Mesenchymal stem cell (in vitro differentiated cells and primary cell): ENCODE data around the gene QDPR. TPM values are rescaled to one million over a fixed set of nuclear protein-coding genes. Genes with fewer than 3 reads are reported as not detected.

Experiments used
- DNase-seq: peaks from one replicate; pipeline ENCODE4 v3.0.0-alpha.2; 2013
- H2AFZ ChIP-seq: one replicate; pipeline ENCODE4 v1.6.1; 2013; ENCODE audit warnings: low read depth, mild to moderate bottlenecking, control low read depth, inconsistent platforms, low read length, moderate library complexity
- H2AK5ac ChIP-seq: 2 replicates; pipeline ENCODE4 v1.6.1; 2013; ENCODE audit warnings: low read length, moderate library complexity, mild to moderate bottlenecking, inconsistent platforms; ENCODE audit not compliant: severe bottlenecking
- H2BK120ac ChIP-seq: one replicate; pipeline ENCODE4 v1.6.1; 2013; ENCODE audit warnings: low read depth, mild to moderate bottlenecking, inconsistent platforms, low read length, moderate library complexity
- H2BK12ac ChIP-seq, 2 experiments: one replicate each; pipeline ENCODE4 v1.6.1; 2013; ENCODE audit warnings: inconsistent platforms in 2 of 2, low read length in 2 of 2, mild to moderate bottlenecking in 2 of 2, moderate library complexity in 2 of 2, control low read depth in 1 of 2
- H2BK15ac ChIP-seq: one replicate; pipeline ENCODE4 v1.6.1; 2013; ENCODE audit warnings: mild to moderate bottlenecking, low read depth, inconsistent platforms; ENCODE audit not compliant: poor library complexity, severe bottlenecking
- H2BK5ac ChIP-seq: 2 replicates; pipeline ENCODE4 v1.6.1; 2013; ENCODE audit warnings: low read depth, mild to moderate bottlenecking, low read length, control low read depth, inconsistent platforms; ENCODE audit not compliant: poor library complexity, severe bottlenecking
- H3K14ac ChIP-seq, 2 experiments: one replicate each; pipeline ENCODE4 v1.6.1; 2013; ENCODE audit warnings: inconsistent platforms in 2 of 2, low read length in 2 of 2, control low read depth in 1 of 2, mild to moderate bottlenecking in 1 of 2, moderate library complexity in 1 of 2
- H3K18ac ChIP-seq, 2 experiments: one replicate each; pipeline ENCODE4 v1.6.1; 2013; ENCODE audit warnings: inconsistent platforms in 2 of 2, low read length in 2 of 2, control low read depth in 1 of 2, low read depth in 1 of 2, mild to moderate bottlenecking in 1 of 2
- H3K23ac ChIP-seq, 2 experiments: one replicate each; pipeline ENCODE4 v1.6.1; 2013; ENCODE audit warnings: inconsistent platforms in 2 of 2, low read length in 2 of 2, mild to moderate bottlenecking in 2 of 2, moderate library complexity in 2 of 2, control low read depth in 1 of 2
- H3K27ac ChIP-seq: 2 replicates; pipeline ENCODE4 v1.5.1; 2013; ENCODE audit warnings: mild to moderate bottlenecking, moderate library complexity, low read length, control low read depth, inconsistent platforms; ENCODE audit not compliant: poor library complexity, severe bottlenecking
- H3K27me3 ChIP-seq, 2 experiments: 2 replicates each; pipeline versions ENCODE4 v1.6.1 to v1.7.0; 2013; ENCODE audit warnings: low read length in 2 of 2, mild to moderate bottlenecking in 2 of 2, moderate library complexity in 2 of 2, control low read depth in 1 of 2, inconsistent platforms in 1 of 2; ENCODE audit not compliant: control insufficient read depth in 1 of 2, insufficient read depth in 1 of 2
- H3K36me3 ChIP-seq, 2 experiments: 2 replicates each; pipeline versions ENCODE4 v1.6.1 to v1.7.0; 2013; ENCODE audit warnings: low read length in 2 of 2, control low read depth in 1 of 2, inconsistent platforms in 1 of 2, low read depth in 1 of 2, mild to moderate bottlenecking in 1 of 2; ENCODE audit not compliant: insufficient read depth in 2 of 2, control insufficient read depth in 1 of 2
- H3K4ac ChIP-seq, 2 experiments: one replicate each; pipeline ENCODE4 v1.6.1; 2013; ENCODE audit warnings: inconsistent platforms in 2 of 2, low read length in 2 of 2, mild to moderate bottlenecking in 2 of 2, moderate library complexity in 2 of 2, control low read depth in 1 of 2, low read depth in 1 of 2
- H3K4me1 ChIP-seq: 2 replicates; pipeline ENCODE4 v1.6.1; 2013; ENCODE audit warnings: low read depth, low read length, control low read depth; ENCODE audit not compliant: control insufficient read depth, insufficient read depth
- H3K4me2 ChIP-seq: 2 replicates; pipeline ENCODE4 v1.6.1; 2013; ENCODE audit warnings: low read length, mild to moderate bottlenecking, inconsistent platforms; ENCODE audit not compliant: poor library complexity, severe bottlenecking
- H3K4me3 ChIP-seq, 2 experiments: 2 replicates each; pipeline versions ENCODE4 v1.5.1 to v1.7.0; 2013; ENCODE audit warnings: low read length in 2 of 2, mild to moderate bottlenecking in 2 of 2, control low read depth in 1 of 2, low read depth in 1 of 2; ENCODE audit not compliant: insufficient read depth in 1 of 2
- H3K79me1 ChIP-seq: replicated peaks from 2 replicates; pipeline ENCODE4 v1.6.1; 2013; ENCODE audit warnings: mild to moderate bottlenecking, control low read depth, low read length, inconsistent platforms; ENCODE audit not compliant: poor library complexity, severe bottlenecking
- H3K9ac ChIP-seq: 2 replicates; pipeline ENCODE4 v1.7.0; 2013; ENCODE audit warnings: mild to moderate bottlenecking, low read length, moderate library complexity
- H3K9me3 ChIP-seq: 2 replicates; pipeline ENCODE4 v1.7.0; 2013; ENCODE audit warnings: mild to moderate bottlenecking, low read length; ENCODE audit not compliant: control insufficient read depth
- H4K8ac ChIP-seq: one replicate; pipeline ENCODE4 v1.6.1; 2013; ENCODE audit warnings: inconsistent platforms, mild to moderate bottlenecking, low read length, moderate library complexity
- H4K91ac ChIP-seq: one replicate; pipeline ENCODE4 v1.6.1; 2013; ENCODE audit warnings: mild to moderate bottlenecking, low read length, inconsistent platforms
- WGBS: methylation state at CpG from one replicate; pipeline ENCODE4 v1.1.7; 2013; ENCODE audit warnings: mixed read lengths; 5-methylcytosine and 5-hydroxymethylcytosine counted together
- polyA plus RNA-seq, 2 experiments: library from polyadenylated mRNA; stranded (reverse); fragments of 200-250 nt; gene quantifications; one replicate each; pipeline ENCODE4 v1.2.3, GENCODE V29; 2013

QDPR gene
- 33.0 TPM for polyA plus RNA-seq (2013, experiment 1 of 2)
- polyA plus RNA-seq (2013, experiment 2 of 2) = 35.2 TPM

DNA sequence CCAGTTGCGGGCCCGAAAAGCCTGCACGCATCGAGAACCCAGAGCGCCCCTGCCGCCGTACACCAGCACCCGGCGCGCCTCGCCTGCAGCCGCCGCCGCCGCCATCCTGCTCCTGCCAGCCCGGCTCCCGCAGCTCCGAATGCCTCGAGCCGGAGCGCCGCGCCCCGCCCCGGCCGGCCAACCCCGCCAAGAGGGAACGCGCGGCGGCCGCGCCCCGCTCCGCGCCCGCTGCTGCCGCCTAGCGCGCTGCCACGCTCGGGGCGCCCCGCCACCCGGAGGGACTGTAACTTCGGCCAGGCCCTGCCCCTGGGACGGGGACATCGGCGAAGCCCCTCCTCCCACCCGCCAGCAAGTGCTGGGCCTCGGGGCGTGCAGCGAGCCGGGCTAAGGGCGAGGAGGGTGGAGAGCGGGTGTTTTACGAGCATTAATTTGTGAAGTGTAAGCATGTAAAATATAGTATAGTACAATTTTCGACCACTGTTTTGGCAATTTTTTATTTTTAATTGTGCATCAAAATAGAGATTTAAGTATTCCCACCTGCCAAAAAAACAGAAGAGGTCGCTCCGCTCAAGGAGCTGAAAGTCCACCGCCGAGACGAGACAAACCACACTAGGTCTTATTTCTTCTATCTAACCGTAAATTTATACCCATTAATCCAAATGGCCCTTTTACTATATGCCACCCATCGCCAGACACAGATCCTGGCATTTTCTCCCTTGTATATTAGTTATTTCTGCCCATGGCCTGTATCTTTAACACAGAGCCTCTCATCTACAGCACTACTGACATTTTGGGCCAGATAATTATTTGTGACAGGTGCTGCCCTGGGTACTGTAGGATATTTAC lies at the start of gene QDPR:
QDPR (minus strand) TSS at position 141 of the 846 bp plus-strand sequence; CDS start at position 105, 36 bp downstream.
- Histone ChIP-seq H2BK5ac (no peak within 1 kb of the TSS), H3K18ac (peak within 1 kb of the TSS; percentile 73 to 87), H2BK12ac (no peak within 1 kb of the TSS), H3K27ac (no peak within 1 kb of the TSS), H3K9ac (peak within 1 kb of the TSS; percentile 93), H3K4me2 (peak within 1 kb of the TSS; percentile 87), H3K9me3 (no peaks in the 10 kb centered on the region), H3K14ac (peak within 1 kb of the TSS in 1 of 2 experiments; percentile 2), H3K4ac (peak within 1 kb of the TSS in 1 of 2 experiments; percentile 64), H4K91ac (no peak within 1 kb of the TSS), H2AFZ (peak within 1 kb of the TSS; percentile 0), H3K23ac (no peak within 1 kb of the TSS), H2BK15ac (peak within 1 kb of the TSS; percentile 88), H2AK5ac (no peak within 1 kb of the TSS), H2BK120ac (no peak within 1 kb of the TSS), H3K27me3 (peaks cover 13 to 17% of the 10 kb centered on the region in 2 experiments), H3K4me1 (peaks cover 8% of the 10 kb centered on the region), H3K79me1 (peaks cover 16% of the 10 kb centered on the region), H4K8ac (peak within 1 kb of the TSS; percentile 67), H3K36me3 (peaks cover 5 to 29% of the 10 kb centered on the region in 2 experiments), H3K4me3 (peak within 1 kb of the TSS; percentile 74 to 87)
- DNase-seq = peak; percentile 77
- WGBS = 4% methylated on average over 47 of the region's 65 CpGs

DNA sequence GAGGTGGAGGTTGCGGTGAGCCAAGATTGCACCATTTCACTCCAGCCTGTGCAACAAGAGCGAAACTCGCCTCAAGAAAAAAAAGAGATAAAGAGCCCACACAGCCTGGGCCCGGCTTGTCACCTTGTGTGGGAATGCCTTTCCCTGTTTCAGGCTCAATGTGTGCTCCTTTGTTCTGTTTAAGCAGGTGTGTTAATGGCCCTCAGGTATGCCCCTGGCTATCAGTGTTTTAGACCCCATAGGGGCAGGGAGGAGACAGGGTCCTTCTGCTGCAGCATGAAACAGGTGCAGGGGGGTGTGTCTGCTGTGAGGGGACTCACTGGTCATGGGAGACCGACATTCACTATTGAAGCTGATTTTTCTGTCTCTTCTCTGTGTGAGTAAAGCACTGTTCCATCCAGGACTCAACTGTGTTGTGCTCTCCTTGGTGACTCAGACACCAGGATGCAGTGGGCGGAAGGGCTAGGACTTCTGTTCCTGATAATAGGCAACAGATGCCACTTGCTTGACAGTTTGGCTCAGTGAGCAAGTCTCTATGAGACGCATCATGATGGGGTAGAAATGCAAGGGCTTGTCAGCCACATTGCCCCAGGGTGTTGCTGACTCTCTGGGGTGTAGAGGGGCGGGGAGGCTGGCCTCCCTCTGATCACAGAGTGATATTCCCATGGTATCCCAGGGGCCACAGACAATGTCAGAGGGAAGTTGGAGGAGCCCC lies 49.5 kb upstream of the QDPR start:
- H2BK15ac ChIP-seq = no peak overlapping the region
- no peak overlapping the region for H2AFZ ChIP-seq
- DNase-seq = no peak
- no peak overlapping the region for H2AK5ac ChIP-seq
- WGBS = 81% methylated on average over 8 of the region's 8 CpGs
- H3K36me3 ChIP-seq = no peaks in the 10 kb centered on the region
- H3K4me1 ChIP-seq = no peaks in the 10 kb centered on the region
- no peak overlapping the region for H2BK5ac ChIP-seq
- no peak overlapping the region for H3K27ac ChIP-seq
- H3K14ac ChIP-seq = no peak overlapping the region
- no peak overlapping the region for H3K4me3 ChIP-seq
- H2BK120ac ChIP-seq = no peak overlapping the region
- no peaks in the 10 kb centered on the region for H3K27me3 ChIP-seq
- no peak overlapping the region for H2BK12ac ChIP-seq
- H3K9me3 ChIP-seq = no peaks in the 10 kb centered on the region
- H3K79me1 ChIP-seq = no peaks in the 10 kb centered on the region
- no peak overlapping the region for H4K91ac ChIP-seq
- H4K8ac ChIP-seq = no peak overlapping the region
- no peak overlapping the region for H3K23ac ChIP-seq
- H3K9ac ChIP-seq = peak overlapping the region; percentile 32
- no peak overlapping the region for H3K4me2 ChIP-seq
- H3K18ac ChIP-seq = no peak overlapping the region
- H3K4ac ChIP-seq = no peak overlapping the region

DNA sequence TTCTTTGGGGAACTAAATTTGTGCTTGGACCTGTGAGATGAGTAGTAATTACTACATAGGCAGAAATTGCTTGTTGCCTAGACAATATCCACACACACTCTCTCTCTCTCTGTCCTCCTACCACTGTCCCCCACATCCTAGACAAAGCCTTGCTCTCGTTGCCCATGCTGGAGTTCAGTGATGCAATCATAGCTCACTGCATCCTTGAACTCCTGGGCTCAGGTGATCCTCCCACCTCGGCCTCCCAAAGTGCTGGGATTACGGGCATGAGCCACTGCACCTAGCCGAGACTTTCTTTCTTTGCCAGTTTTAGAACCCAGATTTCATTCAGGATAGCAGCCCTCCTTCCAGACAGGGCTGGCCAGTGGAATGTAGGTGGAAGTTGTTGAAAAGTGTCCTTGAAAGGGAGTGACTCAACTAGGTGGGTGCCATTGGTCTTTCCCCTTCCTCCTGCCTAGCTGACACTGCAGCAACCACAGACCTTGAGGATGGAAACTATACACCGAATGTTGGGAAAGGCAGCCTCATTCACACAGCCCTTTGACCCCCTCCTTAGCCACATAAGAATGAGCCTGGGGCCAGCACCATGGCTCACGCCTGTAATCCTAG lies 48.3 kb upstream of the QDPR start:
- H2BK5ac ChIP-seq = no peak overlapping the region
- H3K4me2 ChIP-seq = no peak overlapping the region
- 84% methylated on average over 5 of the region's 6 CpGs for WGBS
- no peak overlapping the region for H3K4ac ChIP-seq
- no peak overlapping the region for H4K8ac ChIP-seq
- H2AFZ ChIP-seq = no peak overlapping the region
- no peak overlapping the region for H3K27ac ChIP-seq
- H3K14ac ChIP-seq = no peak overlapping the region
- H3K23ac ChIP-seq = no peak overlapping the region
- H3K36me3 ChIP-seq = no peaks in the 10 kb centered on the region
- DNase-seq = no peak
- no peaks in the 10 kb centered on the region for H3K9me3 ChIP-seq
- no peak overlapping the region for H2BK15ac ChIP-seq
- no peak overlapping the region for H3K9ac ChIP-seq
- no peak overlapping the region for H2BK120ac ChIP-seq
- no peak overlapping the region for H3K4me3 ChIP-seq
- no peak overlapping the region for H3K18ac ChIP-seq
- no peak overlapping the region for H2BK12ac ChIP-seq
- no peaks in the 10 kb centered on the region for H3K4me1 ChIP-seq
- H4K91ac ChIP-seq = no peak overlapping the region
- H3K27me3 ChIP-seq = peaks cover 0 to 6% of the 10 kb centered on the region in 2 experiments
- H2AK5ac ChIP-seq = no peak overlapping the region
- H3K79me1 ChIP-seq = no peaks in the 10 kb centered on the region

- no peak overlapping the region for H3K23ac ChIP-seq
- H4K91ac ChIP-seq = no peak overlapping the region
- DNase-seq = no peak
- no peak overlapping the region for H3K4me3 ChIP-seq
- no peak overlapping the region for H2BK15ac ChIP-seq
- H3K14ac ChIP-seq = no peak overlapping the region
- no peak overlapping the region for H3K4ac ChIP-seq
- H3K4me2 ChIP-seq = no peak overlapping the region
- no peak overlapping the region for H3K27ac ChIP-seq
- H2AFZ ChIP-seq = no peak overlapping the region
- no peaks in the 10 kb centered on the region for H3K36me3 ChIP-seq
- no peak overlapping the region for H4K8ac ChIP-seq
- no peak overlapping the region for H2BK120ac ChIP-seq
- no peaks in the 10 kb centered on the region for H3K4me1 ChIP-seq
- peaks cover 0 to 11% of the 10 kb centered on the region in 2 experiments for H3K27me3 ChIP-seq
- H2BK12ac ChIP-seq = no peak overlapping the region
- 90% methylated on average over 2 of the region's 3 CpGs for WGBS
- no peak overlapping the region for H3K9ac ChIP-seq
- H2BK5ac ChIP-seq = no peak overlapping the region
- H3K18ac ChIP-seq = no peak overlapping the region
- no peaks in the 10 kb centered on the region for H3K79me1 ChIP-seq
- H3K9me3 ChIP-seq = no peaks in the 10 kb centered on the region
- no peak overlapping the region for H2AK5ac ChIP-seq
Measured at GRCh38 chr4:17559709-17560048, 47.8 kb upstream of the QDPR start.
